Subcutaneous abdominal adipose tissue (tissue), 5 donors: ENCODE data around the gene ZDHHC5.
A peak's percentile ranks its signal among the peaks of the same experiment; 100 is the strongest.

Experiments used
- H3K27ac ChIP-seq: one replicate; pipeline ENCODE4 v1.7.0; 2013; ENCODE audit warnings: low read depth, mild to moderate bottlenecking, inconsistent platforms, low read length, moderate library complexity
- H3K27me3 ChIP-seq, 5 donors: one replicate each; pipeline ENCODE4 v1.7.0; 2013; ENCODE audit warnings: low read length in 5 of 5, inconsistent platforms in 1 of 5; ENCODE audit not compliant: control insufficient read depth in 5 of 5, insufficient read depth in 4 of 5
- H3K36me3 ChIP-seq, 5 donors: one replicate each; pipeline ENCODE4 v1.7.0; 2013; ENCODE audit warnings: low read length in 5 of 5; ENCODE audit not compliant: control insufficient read depth in 5 of 5, insufficient read depth in 5 of 5
- H3K4me1 ChIP-seq, 5 donors: one replicate each; pipeline ENCODE4 v1.7.0; 2013; ENCODE audit warnings: low read length in 5 of 5, mild to moderate bottlenecking in 3 of 5, moderate library complexity in 1 of 5; ENCODE audit not compliant: control insufficient read depth in 5 of 5, insufficient read depth in 5 of 5
- H3K4me3 ChIP-seq, 5 donors: one replicate each; pipeline ENCODE4 v1.7.0; 2013; ENCODE audit warnings: low read length in 5 of 5, low read depth in 1 of 5
- H3K9ac ChIP-seq, 5 donors: one replicate each; pipeline ENCODE4 v1.7.0; 2013; ENCODE audit warnings: low read length in 5 of 5, mild to moderate bottlenecking in 4 of 5, moderate library complexity in 3 of 5
- H3K9me3 ChIP-seq, 5 donors: one replicate each; pipeline ENCODE4 v1.7.0; 2013; ENCODE audit warnings: low read length in 5 of 5; ENCODE audit not compliant: control insufficient read depth in 5 of 5
- donor health status: healthy.
- donor health status: healthy.
- donor health status: healthy.
- donor health status: healthy.
- donor health status: healthy.

ZDHHC5 gene

GRCh38 chr11:57634311-57634710, 33.6 kb upstream of the ZDHHC5 start:
- Histone ChIP-seq H3K4me3 (no peak overlapping the region), H3K9ac (no peak overlapping the region), H3K36me3 (no peaks in the 10 kb centered on the region), H3K4me1 (peaks cover 2 to 20% (median 17%) of the 10 kb centered on the region in 5 donors), H3K9me3 (no peaks in the 10 kb centered on the region), H3K27me3 (peaks cover 0 to 6% (median 0%) of the 10 kb centered on the region in 5 donors), H3K27ac (no peak overlapping the region)

GRCh38 chr11:57635246-57635645, 32.7 kb upstream of the ZDHHC5 start:
- Histone ChIP-seq H3K27ac (no peak overlapping the region), H3K27me3 (peaks cover 0 to 6% (median 0%) of the 10 kb centered on the region in 5 donors), H3K9me3 (no peaks in the 10 kb centered on the region), H3K36me3 (no peaks in the 10 kb centered on the region), H3K4me1 (peaks cover 4 to 29% (median 26%) of the 10 kb centered on the region in 5 donors), H3K9ac (no peak overlapping the region), H3K4me3 (no peak overlapping the region)

GRCh38 chr11:57637626-57638004, 30.3 kb upstream of the ZDHHC5 start:
- peaks cover 4 to 30% (median 28%) of the 10 kb centered on the region in 5 donors for H3K4me1 ChIP-seq
- no peaks in the 10 kb centered on the region for H3K9me3 ChIP-seq
- H3K27me3 ChIP-seq = peaks cover 0 to 6% (median 0%) of the 10 kb centered on the region in 5 donors
- peak overlapping the region; percentile 73 to 90 (median 86) for H3K4me3 ChIP-seq
- peak overlapping the region in 3 of 5 donors; percentile 20 to 65 (median 51) for H3K9ac ChIP-seq
- no peaks in the 10 kb centered on the region for H3K36me3 ChIP-seq
- no peak overlapping the region for H3K27ac ChIP-seq

- peaks cover 0 to 6% (median 0%) of the 10 kb centered on the region in 5 donors for H3K27me3 ChIP-seq
- peak overlapping the region; percentile 41 for H3K27ac ChIP-seq
These were observed 29.7 kb upstream of the ZDHHC5 start for GRCh38 chr11:57638005-57638781.

GRCh38 chr11:57638811-57639320, 29.0 kb upstream of the ZDHHC5 start:
- Histone ChIP-seq H3K9me3 (no peaks in the 10 kb centered on the region), H3K27me3 (peaks cover 0 to 6% (median 0%) of the 10 kb centered on the region in 5 donors), H3K36me3 (no peaks in the 10 kb centered on the region), H3K4me3 (peak overlapping the region; percentile 81 to 90 (median 86)), H3K27ac (peak overlapping the region; percentile 41), H3K9ac (peak overlapping the region; percentile 61 to 84 (median 65)), H3K4me1 (peaks cover 4 to 30% (median 28%) of the 10 kb centered on the region in 5 donors)

More at GRCh38 chr11:57638005-57638781, 29.7 kb upstream of the ZDHHC5 start:
- no peaks in the 10 kb centered on the region for H3K9me3 ChIP-seq
- peak overlapping the region; percentile 81 to 90 (median 86) for H3K4me3 ChIP-seq
- peak overlapping the region; percentile 61 to 84 (median 65) for H3K9ac ChIP-seq
- H3K36me3 ChIP-seq = no peaks in the 10 kb centered on the region
- peaks cover 4 to 30% (median 28%) of the 10 kb centered on the region in 5 donors for H3K4me1 ChIP-seq

- Histone ChIP-seq H3K4me3 (peak overlapping the region; percentile 66 to 90 (median 86)), H3K9me3 (no peaks in the 10 kb centered on the region), H3K4me1 (peaks cover 4 to 31% (median 29%) of the 10 kb centered on the region in 5 donors), H3K27me3 (peaks cover 0 to 6% (median 0%) of the 10 kb centered on the region in 5 donors), H3K9ac (peak overlapping the region in 3 of 5 donors; percentile 20 to 84 (median 65)), H3K27ac (no peak overlapping the region), H3K36me3 (no peaks in the 10 kb centered on the region)
These were observed 28.4 kb upstream of the ZDHHC5 start for GRCh38 chr11:57639321-57640067.

GRCh38 chr11:57640068-57640800, 27.7 kb upstream of the ZDHHC5 start:
- no peak overlapping the region for H3K27ac ChIP-seq
- no peaks in the 10 kb centered on the region for H3K9me3 ChIP-seq
- peaks cover 4 to 36% (median 33%) of the 10 kb centered on the region in 5 donors for H3K4me1 ChIP-seq
- peak overlapping the region in 3 of 5 donors; percentile 31 to 89 (median 85) for H3K4me3 ChIP-seq
- H3K36me3 ChIP-seq = no peaks in the 10 kb centered on the region
- H3K27me3 ChIP-seq = peaks cover 0 to 6% (median 0%) of the 10 kb centered on the region in 5 donors
- peak overlapping the region in 1 of 5 donors; percentile 26 for H3K9ac ChIP-seq

GRCh38 chr11:57641011-57641807, 26.7 kb upstream of the ZDHHC5 start:
- Histone ChIP-seq H3K27ac (no peak overlapping the region), H3K4me3 (no peak overlapping the region), H3K36me3 (no peaks in the 10 kb centered on the region), H3K27me3 (peaks cover 1 to 10% (median 7%) of the 10 kb centered on the region in 5 donors), H3K9ac (no peak overlapping the region), H3K4me1 (peaks cover 4 to 42% (median 38%) of the 10 kb centered on the region in 5 donors), H3K9me3 (no peaks in the 10 kb centered on the region)

- Histone ChIP-seq H3K27me3 (peaks cover 21 to 33% (median 31%) of the 10 kb centered on the region in 5 donors), H3K36me3 (no peaks in the 10 kb centered on the region), H3K9ac (no peak overlapping the region), H3K27ac (no peak overlapping the region), H3K4me1 (peaks cover 1 to 51% (median 47%) of the 10 kb centered on the region in 5 donors), H3K9me3 (no peaks in the 10 kb centered on the region), H3K4me3 (no peak overlapping the region)
These were observed 24.1 kb upstream of the ZDHHC5 start for GRCh38 chr11:57643802-57644201.
